GM20431 (cell line): ENCODE data around the gene INTS3.
"Not testable (repeated sequence)": the region's sequence is repeated elsewhere in the genome, so short reads cannot be mapped to it uniquely, and the experiment has no call there.

Experiments used
- in situ Hi-C: fragments of 300-500 bp; cut with MseI, MboI; formaldehyde crosslinking; loops from one replicate; pipeline ENCODE4 v1.15.0; 2020; ENCODE audit warnings: low sequenced_read_pairs; ENCODE audit not compliant: unreplicated experiment

The INTS3 gene

GRCh38 chr1:153775458-153776327 lies 47.8 kb downstream of the INTS3 start:
- in situ Hi-C loops, result no loop called here

DNA sequence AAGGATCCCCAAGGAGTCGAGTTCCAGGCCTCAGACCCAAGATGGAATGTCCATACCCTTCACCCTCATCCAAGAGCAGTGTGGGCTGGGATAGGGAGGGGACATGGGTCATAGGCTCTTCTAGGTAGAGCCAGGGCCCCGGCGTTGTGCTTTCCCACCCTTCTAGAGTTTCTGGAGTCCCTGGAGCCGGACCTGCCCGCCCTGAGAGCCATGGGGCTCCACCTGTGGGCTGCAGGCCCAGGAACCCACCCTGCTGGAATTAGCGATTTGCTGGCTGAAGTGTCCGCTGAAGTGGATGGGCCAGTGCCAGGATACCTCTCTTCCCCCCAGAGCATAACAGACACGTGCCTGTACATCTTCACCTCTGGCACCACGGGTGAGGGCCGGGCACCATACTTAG lies 48.5 kb downstream of the INTS3 start:
- in situ Hi-C loops, result no loop called here

DNA sequence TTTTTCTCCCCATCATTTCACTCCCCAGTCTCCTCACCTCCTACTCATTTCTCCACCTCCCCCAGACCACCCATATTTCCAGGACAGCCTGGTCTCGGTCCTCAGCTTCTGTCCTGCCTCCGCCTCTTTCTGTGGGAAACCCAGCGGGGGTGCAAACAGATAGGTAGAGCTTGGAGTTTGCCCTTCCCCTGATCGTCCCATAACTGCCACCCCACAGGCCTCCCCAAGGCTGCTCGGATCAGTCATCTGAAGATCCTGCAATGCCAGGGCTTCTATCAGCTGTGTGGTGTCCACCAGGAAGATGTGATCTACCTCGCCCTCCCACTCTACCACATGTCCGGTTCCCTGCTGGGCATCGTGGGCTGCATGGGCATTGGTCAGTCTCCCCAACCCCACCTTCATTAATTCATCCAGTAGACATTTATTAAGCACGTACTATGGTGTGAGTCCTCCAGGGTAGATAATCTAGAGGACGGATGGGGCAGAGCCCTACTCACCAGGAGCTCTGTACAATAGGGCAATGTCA lies 49.1 kb downstream of the INTS3 start:
- in situ Hi-C loops, result no loop called here

DNA sequence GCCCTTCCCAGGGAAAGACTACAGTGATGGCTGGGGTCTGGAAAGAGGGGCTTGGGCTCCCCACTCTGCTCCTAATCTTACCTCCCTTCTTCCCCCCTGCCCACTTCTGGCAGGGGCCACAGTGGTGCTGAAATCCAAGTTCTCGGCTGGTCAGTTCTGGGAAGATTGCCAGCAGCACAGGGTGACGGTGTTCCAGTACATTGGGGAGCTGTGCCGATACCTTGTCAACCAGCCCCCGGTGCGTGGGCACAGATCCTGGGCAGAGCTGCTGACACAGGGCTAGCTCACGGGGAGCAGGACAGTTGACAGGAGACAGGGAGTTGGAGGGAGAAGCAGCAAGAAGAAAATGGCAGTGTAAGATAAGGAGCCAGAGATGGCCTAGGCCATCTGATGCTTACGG lies 49.8 kb downstream of the INTS3 start:
- in situ Hi-C loops, result no loop called here

DNA sequence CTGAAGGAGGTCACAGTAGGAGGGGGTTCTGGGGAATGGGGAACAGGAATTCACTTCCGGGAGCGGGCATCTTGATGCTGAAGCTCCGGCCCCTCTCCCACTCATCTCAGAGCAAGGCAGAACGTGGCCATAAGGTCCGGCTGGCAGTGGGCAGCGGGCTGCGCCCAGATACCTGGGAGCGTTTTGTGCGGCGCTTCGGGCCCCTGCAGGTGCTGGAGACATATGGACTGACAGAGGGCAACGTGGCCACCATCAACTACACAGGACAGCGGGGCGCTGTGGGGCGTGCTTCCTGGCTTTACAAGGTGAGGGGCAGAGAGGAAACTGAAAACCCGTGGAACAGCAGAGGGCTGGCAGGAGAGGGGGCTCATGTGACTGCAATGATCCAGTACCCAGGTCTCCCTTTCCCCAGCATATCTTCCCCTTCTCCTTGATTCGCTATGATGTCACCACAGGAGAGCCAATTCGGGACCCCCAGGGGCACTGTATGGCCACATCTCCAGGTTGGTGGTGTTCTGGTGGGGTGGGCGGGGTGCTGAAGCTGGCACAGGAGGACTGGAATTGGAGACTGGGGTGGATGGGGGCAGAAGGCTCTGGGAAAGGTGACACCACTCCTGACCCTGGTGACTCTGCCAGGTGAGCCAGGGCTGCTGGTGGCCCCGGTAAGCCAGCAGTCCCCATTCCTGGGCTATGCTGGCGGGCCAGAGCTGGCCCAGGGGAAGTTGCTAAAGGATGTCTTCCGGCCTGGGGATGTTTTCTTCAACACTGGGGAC lies 50.4 kb downstream of the INTS3 start:
- in situ Hi-C loops, result no loop called here

GRCh38 chr1:153778824-153779519 lies 51.1 kb downstream of the INTS3 start:
- in situ Hi-C loops, result no loop called here

DNA sequence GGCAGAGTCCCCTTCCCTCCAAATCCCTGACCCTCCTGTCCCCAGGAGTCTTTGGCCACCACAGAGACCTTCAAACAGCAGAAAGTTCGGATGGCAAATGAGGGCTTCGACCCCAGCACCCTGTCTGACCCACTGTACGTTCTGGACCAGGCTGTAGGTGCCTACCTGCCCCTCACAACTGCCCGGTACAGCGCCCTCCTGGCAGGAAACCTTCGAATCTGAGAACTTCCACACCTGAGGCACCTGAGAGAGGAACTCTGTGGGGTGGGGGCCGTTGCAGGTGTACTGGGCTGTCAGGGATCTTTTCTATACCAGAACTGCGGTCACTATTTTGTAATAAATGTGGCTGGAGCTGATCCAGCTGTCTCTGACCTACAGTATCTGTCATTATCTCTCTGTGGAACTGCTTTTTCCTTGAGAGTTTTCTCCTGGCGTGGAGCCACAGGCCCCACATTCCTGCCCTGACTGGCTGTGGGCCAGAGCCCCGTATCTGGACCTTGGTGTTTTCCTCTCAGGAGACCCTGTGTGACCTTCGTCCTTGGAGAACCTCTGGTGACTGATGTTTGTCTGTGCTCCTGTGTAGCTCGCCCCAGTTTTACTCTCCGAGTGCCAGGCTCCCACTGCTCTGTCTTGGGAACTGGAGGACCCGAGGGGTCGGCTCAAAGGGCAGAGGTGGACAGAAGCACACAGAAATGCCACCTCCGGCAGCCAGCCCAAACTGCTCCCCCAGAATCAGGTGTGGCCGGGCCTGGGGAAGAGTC lies 52.1 kb downstream of the INTS3 start:
- in situ Hi-C loops, result no loop called here

GRCh38 chr1:153780551-153780950 lies 52.7 kb downstream of the INTS3 start:
- in situ Hi-C loops, result no loop called here

DNA sequence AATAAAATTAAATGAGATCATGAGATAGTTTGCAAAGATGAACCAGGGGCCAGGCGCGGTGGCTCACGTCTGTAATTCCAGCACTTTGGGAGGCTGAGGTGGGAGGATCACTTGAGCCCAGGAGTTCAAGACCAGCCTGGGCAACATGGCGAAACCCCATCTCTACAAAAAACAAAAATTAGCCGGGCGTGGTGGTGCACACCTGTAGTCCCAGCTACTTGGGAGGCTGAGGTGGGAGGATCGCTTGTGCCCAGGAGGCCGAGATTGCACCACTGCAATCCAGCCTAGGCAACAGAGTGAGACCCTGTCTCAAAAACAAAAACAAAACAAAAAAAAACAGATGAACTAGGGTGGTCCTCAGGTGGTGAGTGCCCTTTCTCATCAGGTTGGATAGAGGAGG lies 54.8 kb downstream of the INTS3 start:
- in situ Hi-C loops, result not testable (repeated sequence)

DNA sequence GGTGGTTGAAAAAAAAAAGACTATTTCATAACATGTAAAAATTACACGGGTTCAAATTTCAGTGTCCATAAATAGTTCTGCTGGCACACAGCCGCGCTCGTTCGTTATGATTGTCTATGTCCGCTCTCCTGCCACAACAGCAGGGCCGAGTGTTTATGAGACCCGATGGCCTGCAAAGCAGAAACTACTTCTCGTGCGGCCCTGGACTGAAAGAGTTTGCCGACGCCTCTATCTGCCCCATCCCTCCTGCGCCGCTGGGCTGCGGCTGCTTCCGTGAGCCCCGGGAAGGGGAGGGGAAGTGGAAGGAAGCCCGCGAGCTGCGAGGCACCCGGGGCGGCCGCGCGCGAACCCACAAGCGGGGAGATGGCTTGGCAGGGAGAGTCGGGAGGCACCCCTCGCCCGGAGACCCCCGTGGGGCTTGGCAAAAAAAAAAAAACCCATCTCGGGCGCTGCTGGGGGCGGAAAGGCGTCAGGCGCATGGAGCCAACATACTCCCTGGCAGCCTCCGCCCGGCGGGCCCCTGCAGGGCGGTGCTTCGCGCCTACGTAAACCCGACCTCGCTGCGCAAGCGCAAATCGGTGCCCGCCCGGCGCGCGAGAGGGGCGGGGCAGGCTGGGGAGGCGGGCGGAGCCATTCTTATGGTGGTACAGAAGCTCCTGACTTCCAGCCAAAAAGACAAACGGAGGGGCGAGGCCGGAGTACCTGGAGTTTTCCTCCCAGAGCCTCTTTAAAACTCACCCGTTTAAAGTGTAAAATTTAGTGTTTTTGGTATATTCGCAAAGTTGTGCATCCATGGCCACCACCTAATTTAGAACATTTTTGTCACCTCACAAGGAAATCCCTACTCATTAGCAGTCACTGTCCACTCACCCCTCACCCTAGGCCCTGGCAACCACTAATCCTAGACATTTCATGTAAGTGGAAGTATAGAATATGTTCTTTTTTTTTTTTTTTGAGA lies 55.7 kb downstream of the INTS3 start:
- in situ Hi-C loops, result no loop called here

- in situ Hi-C loops, result no loop called here
Observed at GRCh38 chr1:153786038-153786790, 58.4 kb downstream of the INTS3 start.

- in situ Hi-C loops, result no loop called here
Observed at GRCh38 chr1:153789478-153790034, 61.7 kb downstream of the INTS3 start.

- in situ Hi-C loops, result no loop called here
Observed at GRCh38 chr1:153790313-153790965, 62.6 kb downstream of the INTS3 start.

- in situ Hi-C loops, result no loop called here
Observed at GRCh38 chr1:153790966-153791647, 63.3 kb downstream of the INTS3 start.

- in situ Hi-C loops, result no loop called here
Observed at GRCh38 chr1:153791648-153792253, 63.9 kb downstream of the INTS3 start.

GRCh38 chr1:153792631-153793041 lies 64.8 kb downstream of the INTS3 start:
- in situ Hi-C loops, result no loop called here
